ENCODE results near the gene TGM2.
A peak's percentile ranks its signal among the peaks of the same experiment; 100 is the strongest.
"Not testable (repeated sequence)": the region's sequence is repeated elsewhere in the genome, so short reads cannot be mapped to it uniquely, and the experiment has no call there.

TGM2 gene

GRCh38 chr20:38113401-38114325 lies 51.4 kb downstream of the TGM2 start:
- Histone ChIP-seq H3K27me3 (ENCODE audit: control insufficient read depth, insufficient read depth, low read length) (no peaks in the 10 kb centered on the region), H3K4me1 (ENCODE audit: control insufficient read depth, insufficient read depth, low read length) (peaks cover 24% of the 10 kb centered on the region), H3K9ac (ENCODE audit: low read length) (no peak overlapping the region), H3K36me3 (ENCODE audit: control insufficient read depth, insufficient read depth, low read length) (no peaks in the 10 kb centered on the region), H3K27ac (ENCODE audit: low read depth, low read length) (no peak overlapping the region), H3K4me3 (ENCODE audit: low read length) (no peak overlapping the region)

GRCh38 chr20:38112930-38113294 lies 52.2 kb downstream of the TGM2 start:
- Histone ChIP-seq H3K27ac (ENCODE audit: low read depth, low read length) (no peak overlapping the region), H3K27me3 (ENCODE audit: control insufficient read depth, insufficient read depth, low read length) (no peaks in the 10 kb centered on the region), H3K9ac (ENCODE audit: low read length) (no peak overlapping the region), H3K36me3 (ENCODE audit: control insufficient read depth, insufficient read depth, low read length) (no peaks in the 10 kb centered on the region), H3K4me3 (ENCODE audit: low read length) (no peak overlapping the region), H3K4me1 (ENCODE audit: control insufficient read depth, insufficient read depth, low read length) (peaks cover 29% of the 10 kb centered on the region)

GRCh38 chr20:38112261-38112929 lies 52.7 kb downstream of the TGM2 start:
- no peaks in the 10 kb centered on the region for H3K27me3 ChIP-seq (ENCODE audit: control insufficient read depth, insufficient read depth, low read length)
- no peaks in the 10 kb centered on the region for H3K36me3 ChIP-seq (ENCODE audit: control insufficient read depth, insufficient read depth, low read length)
- no peak overlapping the region for H3K9ac ChIP-seq (ENCODE audit: low read length)
- H3K27ac ChIP-seq (ENCODE audit: low read depth, low read length) = no peak overlapping the region
- no peak overlapping the region for H3K4me3 ChIP-seq (ENCODE audit: low read length)
- H3K4me1 ChIP-seq (ENCODE audit: control insufficient read depth, insufficient read depth, low read length) = peaks cover 29% of the 10 kb centered on the region

DNA sequence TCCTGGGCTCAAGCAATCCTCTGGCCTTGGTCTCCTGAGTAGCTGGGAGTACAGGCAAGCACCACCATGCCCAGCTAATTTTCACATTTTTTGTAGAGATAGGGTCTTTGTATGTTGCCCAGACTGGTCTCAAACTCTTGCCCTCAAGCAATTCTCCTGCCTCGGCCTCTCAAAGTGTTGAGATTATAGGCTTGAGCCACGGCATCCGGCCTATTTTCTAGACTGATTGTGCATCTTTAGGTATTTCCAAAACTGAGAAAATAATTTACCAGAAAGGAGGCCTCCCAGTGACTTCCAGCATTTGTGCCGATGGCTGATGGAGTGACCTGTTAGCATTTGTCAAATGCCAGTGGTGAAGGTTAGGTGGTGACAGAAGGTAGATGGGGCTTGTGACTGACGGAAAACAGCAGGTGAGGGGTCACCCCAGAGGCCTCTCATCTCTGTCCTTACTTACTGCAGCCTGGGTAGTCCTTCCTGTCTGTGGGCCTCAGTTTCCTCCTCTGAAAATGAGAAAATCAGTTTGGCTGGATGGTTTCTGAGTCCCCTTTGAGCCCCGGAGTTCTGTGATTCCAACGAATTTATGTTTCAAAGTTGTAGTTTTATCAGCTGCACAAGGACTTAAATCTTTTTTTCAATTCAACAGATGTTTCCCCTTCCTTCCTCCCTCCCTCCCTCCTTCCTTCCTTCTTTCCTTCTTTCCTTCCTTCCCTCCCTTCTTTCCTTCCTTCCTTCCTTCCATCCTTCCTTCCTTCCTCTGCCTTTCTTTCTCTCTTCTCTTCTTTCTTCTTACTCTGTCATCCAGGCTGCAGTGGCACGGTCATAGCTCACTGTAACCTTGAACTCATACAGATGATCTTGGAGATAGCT lies 53.5 kb downstream of the TGM2 start:
- H3K27ac ChIP-seq (ENCODE audit: low read depth, low read length) = no peak overlapping the region
- H3K4me3 ChIP-seq (ENCODE audit: low read length) = no peak overlapping the region
- no peaks in the 10 kb centered on the region for H3K27me3 ChIP-seq (ENCODE audit: control insufficient read depth, insufficient read depth, low read length)
- H3K9ac ChIP-seq (ENCODE audit: low read length) = no peak overlapping the region
- H3K4me1 ChIP-seq (ENCODE audit: control insufficient read depth, insufficient read depth, low read length) = peaks cover 29% of the 10 kb centered on the region
- H3K36me3 ChIP-seq (ENCODE audit: control insufficient read depth, insufficient read depth, low read length) = no peaks in the 10 kb centered on the region

DNA sequence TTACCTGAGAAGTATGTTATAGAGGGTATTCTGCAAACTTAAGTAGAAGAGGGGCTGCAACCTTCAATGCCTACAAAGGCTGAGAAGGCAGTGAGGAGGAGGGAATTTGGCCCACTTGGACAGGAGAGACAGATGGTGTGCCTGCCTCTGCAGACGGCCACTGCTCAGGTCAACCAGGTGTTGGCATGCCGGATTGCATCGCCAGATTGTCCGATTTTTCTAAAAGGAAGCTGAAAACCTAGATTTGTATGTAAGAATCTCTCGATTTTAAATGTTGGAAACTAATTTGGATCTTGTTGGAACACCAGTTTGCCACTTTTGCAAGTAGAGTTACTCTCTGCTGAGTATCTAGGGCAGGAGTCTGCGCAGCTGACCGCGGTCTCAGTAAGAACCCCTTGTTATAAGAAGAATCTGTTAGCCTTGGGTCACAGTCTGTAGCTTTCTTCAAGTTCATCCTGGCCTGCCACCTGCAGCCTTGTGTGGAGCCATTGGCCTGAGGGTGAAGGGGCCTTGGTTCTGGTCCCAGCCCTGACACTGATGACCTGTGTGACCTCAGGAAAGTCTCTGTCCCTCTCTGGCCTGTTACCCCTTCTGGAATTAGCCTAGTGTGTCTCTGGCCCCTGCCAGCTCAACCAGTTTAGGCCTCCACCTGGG lies 54.4 kb downstream of the TGM2 start:
- Histone ChIP-seq H3K4me1 (ENCODE audit: control insufficient read depth, insufficient read depth, low read length) (peaks cover 29% of the 10 kb centered on the region), H3K9ac (ENCODE audit: low read length) (no peak overlapping the region), H3K27me3 (ENCODE audit: control insufficient read depth, insufficient read depth, low read length) (no peaks in the 10 kb centered on the region), H3K36me3 (ENCODE audit: control insufficient read depth, insufficient read depth, low read length) (no peaks in the 10 kb centered on the region), H3K27ac (ENCODE audit: low read depth, low read length) (peak overlapping the region; percentile 87), H3K4me3 (ENCODE audit: low read length) (no peak overlapping the region)

DNA sequence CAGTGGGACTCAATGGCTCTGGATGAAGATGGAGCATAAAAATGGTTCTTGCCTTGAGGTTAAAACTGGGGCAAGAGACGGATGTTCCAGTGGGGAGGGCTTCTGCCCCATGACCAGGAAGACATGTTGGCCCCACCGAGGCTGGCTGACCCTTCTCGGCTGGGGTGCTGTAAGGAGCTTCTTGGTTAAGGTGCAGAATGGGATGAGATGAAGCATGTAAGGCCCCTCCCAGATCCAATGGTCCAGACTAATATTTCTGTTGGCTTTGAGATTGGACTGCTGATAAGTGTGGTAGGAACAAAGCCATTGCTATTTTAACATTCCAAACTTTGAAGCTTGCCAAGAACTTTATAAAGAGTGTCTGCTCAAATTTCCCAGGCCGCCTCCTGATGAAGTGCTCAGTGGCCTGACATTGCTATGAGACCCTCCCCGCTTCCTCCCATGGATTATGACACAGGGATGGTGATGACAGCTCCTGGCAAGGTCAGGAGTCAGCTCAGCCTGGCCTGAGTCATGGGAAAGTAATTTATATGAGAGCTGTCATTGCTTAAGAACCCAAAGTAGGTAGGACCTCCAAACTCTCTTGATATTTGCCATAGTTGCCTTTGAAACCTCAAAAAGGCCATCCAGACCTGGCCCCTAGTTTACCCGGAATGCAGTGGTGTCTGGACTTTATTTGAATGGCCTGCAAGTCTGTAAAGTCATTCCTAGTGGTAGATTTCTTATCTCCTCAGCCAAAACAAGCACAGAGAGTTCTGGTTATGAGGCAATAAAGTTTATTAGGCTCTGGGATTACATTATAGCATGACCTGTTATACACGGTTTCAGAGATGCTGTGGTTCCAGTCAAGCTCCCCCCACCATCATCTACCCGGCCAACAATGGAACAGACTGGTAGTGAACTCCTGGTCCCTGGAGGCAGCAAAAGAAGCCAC lies 55.2 kb downstream of the TGM2 start:
- Histone ChIP-seq H3K9ac (ENCODE audit: low read length) (no peak overlapping the region), H3K4me1 (ENCODE audit: control insufficient read depth, insufficient read depth, low read length) (peaks cover 29% of the 10 kb centered on the region), H3K27ac (ENCODE audit: low read depth, low read length) (peak overlapping the region; percentile 87), H3K27me3 (ENCODE audit: control insufficient read depth, insufficient read depth, low read length) (no peaks in the 10 kb centered on the region), H3K4me3 (ENCODE audit: low read length) (no peak overlapping the region), H3K36me3 (ENCODE audit: control insufficient read depth, insufficient read depth, low read length) (no peaks in the 10 kb centered on the region)

- Histone ChIP-seq H3K27ac (ENCODE audit: low read depth, low read length) (peak overlapping the region; percentile 87), H3K9ac (ENCODE audit: low read length) (no peak overlapping the region), H3K4me1 (ENCODE audit: control insufficient read depth, insufficient read depth, low read length) (peaks cover 29% of the 10 kb centered on the region), H3K4me3 (ENCODE audit: low read length) (no peak overlapping the region), H3K36me3 (ENCODE audit: control insufficient read depth, insufficient read depth, low read length) (no peaks in the 10 kb centered on the region), H3K27me3 (ENCODE audit: control insufficient read depth, insufficient read depth, low read length) (no peaks in the 10 kb centered on the region)
These were observed 56.0 kb downstream of the TGM2 start for GRCh38 chr20:38108986-38109541.

DNA sequence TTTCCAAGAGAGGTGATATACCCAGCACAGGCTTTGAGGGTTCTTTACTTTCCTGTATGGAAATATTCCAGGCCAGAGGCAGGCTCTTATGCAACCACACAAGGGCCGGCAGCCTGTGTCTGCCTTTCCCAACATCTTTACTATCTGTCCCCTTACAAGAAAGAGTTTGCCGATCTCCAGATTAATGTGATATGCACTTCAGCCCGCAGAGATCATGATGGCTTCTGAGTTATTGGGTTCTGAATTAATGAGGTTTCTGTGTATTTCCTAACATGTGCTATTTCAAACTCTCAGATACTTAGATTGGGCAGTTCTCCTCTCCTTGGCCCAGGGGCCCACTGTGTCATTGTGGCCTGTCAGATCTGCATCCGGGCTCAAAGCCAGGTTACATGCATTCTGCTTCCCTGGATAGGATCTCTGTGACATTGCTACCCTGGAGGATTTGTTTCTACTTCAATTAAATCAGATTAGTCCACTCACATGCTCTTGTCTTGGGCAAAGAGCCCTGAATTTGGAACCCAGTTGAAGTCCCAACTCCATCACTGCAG lies 56.6 kb downstream of the TGM2 start:
- H3K4me1 ChIP-seq (ENCODE audit: control insufficient read depth, insufficient read depth, low read length) = peaks cover 27% of the 10 kb centered on the region
- no peaks in the 10 kb centered on the region for H3K36me3 ChIP-seq (ENCODE audit: control insufficient read depth, insufficient read depth, low read length)
- no peak overlapping the region for H3K9ac ChIP-seq (ENCODE audit: low read length)
- H3K4me3 ChIP-seq (ENCODE audit: low read length) = no peak overlapping the region
- no peaks in the 10 kb centered on the region for H3K27me3 ChIP-seq (ENCODE audit: control insufficient read depth, insufficient read depth, low read length)
- H3K27ac ChIP-seq (ENCODE audit: low read depth, low read length) = peak overlapping the region; percentile 87

DNA sequence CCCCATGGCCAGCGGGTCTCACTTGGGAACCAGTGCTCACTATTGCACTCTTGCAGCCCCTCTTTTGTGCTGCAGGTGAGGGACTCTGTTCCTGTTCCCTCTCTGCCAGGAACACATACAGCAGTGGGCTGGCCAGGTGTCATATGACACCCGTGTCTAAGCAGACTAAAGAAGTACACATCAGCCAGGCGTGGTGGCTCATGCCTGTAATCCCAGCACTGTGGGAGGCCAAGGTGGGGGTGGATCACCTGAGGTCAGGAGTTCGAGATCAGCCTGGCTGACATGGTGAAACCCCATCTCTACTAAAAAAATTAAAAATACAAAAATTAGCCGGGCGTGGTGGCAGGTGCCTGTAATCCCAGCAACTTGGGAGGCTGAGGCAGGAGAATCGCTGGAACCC lies 57.2 kb downstream of the TGM2 start:
- H3K36me3 ChIP-seq (ENCODE audit: control insufficient read depth, insufficient read depth, low read length); H3K9ac ChIP-seq (ENCODE audit: low read length); H3K4me3 ChIP-seq (ENCODE audit: low read length); H3K27me3 ChIP-seq (ENCODE audit: control insufficient read depth, insufficient read depth, low read length): not testable (repeated sequence)
- H3K4me1 ChIP-seq (ENCODE audit: control insufficient read depth, insufficient read depth, low read length) = peaks cover 27% of the 10 kb centered on the region
- H3K27ac ChIP-seq (ENCODE audit: low read depth, low read length) = peak overlapping the region; percentile 87

- H3K4me3 ChIP-seq (ENCODE audit: low read length); H3K9ac ChIP-seq (ENCODE audit: low read length); H3K36me3 ChIP-seq (ENCODE audit: control insufficient read depth, insufficient read depth, low read length); H3K27me3 ChIP-seq (ENCODE audit: control insufficient read depth, insufficient read depth, low read length); H3K27ac ChIP-seq (ENCODE audit: low read depth, low read length): not testable (repeated sequence)
- H3K4me1 ChIP-seq (ENCODE audit: control insufficient read depth, insufficient read depth, low read length) = peaks cover 27% of the 10 kb centered on the region
These were observed 57.7 kb downstream of the TGM2 start for GRCh38 chr20:38107386-38107785.

DNA sequence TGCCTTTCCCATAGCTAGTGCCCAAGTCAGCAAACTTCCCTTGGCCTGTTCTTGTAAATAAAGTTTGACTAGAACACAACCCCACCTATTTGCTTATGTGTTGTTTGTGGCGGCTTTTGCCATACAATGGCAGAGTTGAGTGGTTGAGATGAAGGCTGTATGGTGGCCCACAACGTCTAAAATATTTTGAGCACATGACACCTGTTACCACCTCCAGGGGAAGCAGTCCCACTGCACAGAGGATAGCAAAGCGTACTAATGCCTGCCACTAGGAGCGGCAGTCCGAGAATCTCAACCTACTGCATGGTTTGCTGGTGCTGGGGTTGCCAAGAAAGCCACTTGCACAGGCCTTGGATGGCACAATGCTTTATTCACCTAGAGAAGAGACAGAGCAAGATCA lies 58.6 kb downstream of the TGM2 start:
- Histone ChIP-seq H3K27me3 (ENCODE audit: control insufficient read depth, insufficient read depth, low read length) (no peaks in the 10 kb centered on the region), H3K4me3 (ENCODE audit: low read length) (no peak overlapping the region), H3K27ac (ENCODE audit: low read depth, low read length) (no peak overlapping the region), H3K4me1 (ENCODE audit: control insufficient read depth, insufficient read depth, low read length) (peaks cover 27% of the 10 kb centered on the region), H3K9ac (ENCODE audit: low read length) (no peak overlapping the region), H3K36me3 (ENCODE audit: control insufficient read depth, insufficient read depth, low read length) (no peaks in the 10 kb centered on the region)

Data from rectal smooth muscle tissue (tissue), 1 donor.